Measurements from ENCODE around the gene KRT27. TPM values are rescaled to one million over a fixed set of nuclear protein-coding genes. Genes with fewer than 3 reads are reported as not detected.

Gene KRT27
- total and polyA plus RNA-seq, 9 of the 15 experiments (the other 6 are each of a cell fraction or from before 2014, with no cell fraction given): 0.10 TPM; not detected in 8

GRCh38 chr17:40827746-40828453, 45.5 kb upstream of the KRT27 start (continued):
- peak; percentile 98 for TF ChIP-seq HDAC2 (IDR thresholded peaks at IDR 0.05)
- TF ChIP-seq ZBTB12 (CRISPR knock-in tag; IDR thresholded peaks at IDR 0.05): no peak
- peak; percentile 98 to 99 for TF ChIP-seq KDM1A (IDR thresholded peaks at IDR 0.05)
- no peak; the same call in none of the 2 replicates for TF ChIP-seq GATAD2B (IDR thresholded peaks at IDR 0.05; ENCODE audit: borderline replicate concordance)
- TF ChIP-seq CXXC5 (CRISPR knock-in tag; IDR thresholded peaks at IDR 0.05): peak; percentile 86
- no peak for TF ChIP-seq BHLHE40 (IDR thresholded peaks at IDR 0.05; ENCODE audit: low read length)
- TF ChIP-seq ZNF398 (CRISPR knock-in tag; IDR thresholded peaks at IDR 0.05): no peak
- peak; percentile 92 for TF ChIP-seq NFIC (IDR thresholded peaks at IDR 0.05)
- no peak for TF ChIP-seq SNIP1 (IDR thresholded peaks at IDR 0.05; ENCODE audit: low read depth)
- TF ChIP-seq RBFOX2 (IDR thresholded peaks at IDR 0.05; ENCODE audit: low read depth, low read length): no peak; the same call in 1 of the 2 replicates
- no peak for TF ChIP-seq U2AF2 (optimal IDR thresholded peaks at IDR 0.05; ENCODE audit: low read depth, low read length)
- no peak for TF ChIP-seq ZNF212 (CRISPR knock-in tag; IDR thresholded peaks at IDR 0.05)
- peak; percentile 78; the same call in 1 of the 2 replicates for TF ChIP-seq ESRRA (IDR thresholded peaks at IDR 0.05; ENCODE audit: borderline replicate concordance, low read depth)
- TF ChIP-seq TCFL5 (CRISPR knock-in tag; conservative IDR thresholded peaks at IDR 0.05): no peak
- no peak for TF ChIP-seq BRCA1 (IDR thresholded peaks at IDR 0.05)
- no peak for TF ChIP-seq BRCA1 (CRISPR knock-in tag; IDR thresholded peaks at IDR 0.05)
- TF ChIP-seq FOSL1 (tag; conservative IDR thresholded peaks at IDR 0.05): peak; percentile 95
- peak; percentile 99 for TF ChIP-seq SOX6 (IDR thresholded peaks at IDR 0.05)
- no peak for TF ChIP-seq CBX2 (IDR thresholded peaks at IDR 0.05; ENCODE audit: insufficient read depth, low read length, poor library complexity, severe bottlenecking)
- peak; percentile 94 for TF ChIP-seq ZNF644 (tag; IDR thresholded peaks at IDR 0.05; ENCODE audit: low read depth)
- TF ChIP-seq TAF9B (IDR thresholded peaks at IDR 0.05; ENCODE audit: partially characterized antibody): peak; percentile 88
- no peak for TF ChIP-seq PTBP1 (IDR thresholded peaks at IDR 0.05; ENCODE audit: low read depth, low read length)
- no peak for TF ChIP-seq ZFP91 (CRISPR knock-in tag; IDR thresholded peaks at IDR 0.05)
- TF ChIP-seq ERF (CRISPR knock-in tag; IDR thresholded peaks at IDR 0.05): no peak
- TF ChIP-seq NR4A1 (CRISPR knock-in tag; IDR thresholded peaks at IDR 0.05): no peak
- no peak for TF ChIP-seq NR4A1 (tag; IDR thresholded peaks at IDR 0.05)
- TF ChIP-seq ZC3H8 (IDR thresholded peaks at IDR 0.05): no peak
- peak; percentile 86 for TF ChIP-seq ZSCAN29 (IDR thresholded peaks at IDR 0.05)
- TF ChIP-seq KLF10 (CRISPR knock-in tag; IDR thresholded peaks at IDR 0.05): no peak

All from K562 (cell line).